SU-DHL-6 (cell line): ENCODE results near the gene CCL20.

Experiments used
- CTCF ChIP-seq: fragments of 200-600 bp; sonication (generic); IDR thresholded peaks from one replicate; pipeline ENCODE4 v1.5.1; 2017; ENCODE audit warnings: antibody characterized with exemption, mild to moderate bottlenecking, low read length, moderate library complexity; ENCODE audit not compliant: insufficient read depth, poor library complexity, severe bottlenecking
- EZH2phosphoT487 ChIP-seq: fragments of 200-600 bp; sonication (generic), shearing (Covaris generic); conservative IDR thresholded peaks from 2 replicates; pipeline ENCODE4 v1.6.1; 2018; ENCODE audit warnings: mild to moderate bottlenecking, antibody characterized with exemption, low read length, moderate library complexity, mixed read lengths

- TF ChIP-seq EZH2phosphoT487 (no peak), CTCF (no peak)
Observed at GRCh38 chr2:227813562-227814353, at the start of gene CCL20.
